ENCODE results near the gene LYL1.

Gene LYL1

GRCh38 chr19:13053761-13054625 lies 48.7 kb downstream of the LYL1 start:
- DNase-seq, result no peak

- no peak for DNase-seq
These were observed 49.4 kb downstream of the LYL1 start for GRCh38 chr19:13053238-13053637.

GRCh38 chr19:13052447-13053175 lies 50.0 kb downstream of the LYL1 start:
- no peak for DNase-seq

- no peak for DNase-seq
These were observed 51.0 kb downstream of the LYL1 start for GRCh38 chr19:13051557-13052165.

GRCh38 chr19:13050274-13050673 lies 52.4 kb downstream of the LYL1 start:
- no peak for DNase-seq

Data from NCI-H187 treated with DMSO at 0.1 percent for 48 hours (cell line).